ENCODE results near the gene NOMO2. TPM values are rescaled to one million over a fixed set of nuclear protein-coding genes. Genes with fewer than 3 reads are reported as not detected.
"Not testable (repeated sequence)": the region's sequence is repeated elsewhere in the genome, so short reads cannot be mapped to it uniquely, and the experiment has no call there.

The NOMO2 gene
- total RNA-seq, 1 donor from 2014 or later: 114 TPM

DNA sequence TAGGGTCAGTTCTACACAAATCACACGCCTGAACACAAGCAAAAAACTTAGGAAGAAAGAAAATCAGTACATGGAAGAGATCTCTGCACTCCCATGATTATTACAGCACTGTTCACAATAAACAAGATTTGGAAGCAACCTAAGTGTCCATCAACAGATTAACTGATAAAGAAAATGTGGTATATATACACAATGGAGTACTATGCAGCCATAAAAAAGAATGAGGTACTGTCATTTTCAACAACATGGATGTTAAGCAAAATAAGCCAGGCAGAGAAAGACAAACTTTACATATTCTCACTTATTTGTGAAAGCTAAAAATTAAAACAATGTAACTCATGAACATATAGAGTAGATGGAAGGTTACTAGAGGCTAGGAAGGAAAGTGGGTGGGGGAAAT is 16.0 kb upstream of the NOMO2 start:
- intact Hi-C loops (cut with micrococcal nuclease): not testable (repeated sequence)

DNA sequence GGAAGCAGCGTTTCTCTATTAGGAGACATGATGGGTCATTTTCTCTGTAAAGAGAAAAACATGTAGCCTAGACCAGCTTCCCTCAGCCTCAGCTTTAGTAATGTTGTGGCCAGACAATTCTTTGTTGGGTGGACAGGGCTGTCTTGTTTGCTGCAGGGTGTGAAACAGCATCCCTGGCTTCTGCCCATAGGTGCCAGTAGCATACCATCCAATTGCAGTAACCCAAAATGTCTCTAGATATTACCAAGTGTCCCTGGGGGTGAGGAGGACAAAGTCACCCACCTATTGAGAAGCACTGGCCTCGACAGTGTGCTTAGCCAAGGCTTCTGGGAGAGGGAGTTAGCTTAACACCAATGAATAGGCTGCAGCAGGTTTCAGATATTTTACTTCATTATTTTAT is 14.0 kb upstream of the NOMO2 start:
- intact Hi-C loops (cut with micrococcal nuclease): not testable (repeated sequence)

DNA sequence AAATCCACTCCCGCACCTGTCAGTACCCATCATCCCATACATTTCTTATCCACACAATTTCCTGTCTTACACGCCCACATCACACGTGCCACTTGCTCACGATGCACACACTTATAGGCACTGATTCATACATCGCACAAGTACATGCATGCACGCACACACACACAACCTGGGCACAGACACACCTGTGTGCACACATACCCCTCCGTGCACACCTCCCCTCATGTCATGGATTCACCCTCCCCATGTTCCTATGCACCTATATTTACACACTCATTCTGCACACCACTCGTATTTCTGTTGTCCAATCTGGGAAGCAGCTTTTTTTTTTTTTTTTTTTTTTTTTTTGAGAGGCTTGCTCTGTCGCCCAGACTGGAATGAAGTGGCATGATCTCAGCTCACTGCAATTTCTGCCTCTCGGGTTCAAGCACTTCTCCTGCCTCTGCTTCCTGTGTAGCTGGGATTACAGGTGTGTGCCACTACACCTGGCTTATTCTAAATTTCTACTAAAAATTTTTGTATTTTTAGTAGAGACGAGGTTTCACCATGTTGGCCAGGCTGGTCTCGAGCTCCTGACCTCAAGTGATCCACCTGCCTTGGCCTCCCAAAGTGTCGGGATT is 13.5 kb upstream of the NOMO2 start:
- intact Hi-C loops (cut with micrococcal nuclease): not testable (repeated sequence)

DNA sequence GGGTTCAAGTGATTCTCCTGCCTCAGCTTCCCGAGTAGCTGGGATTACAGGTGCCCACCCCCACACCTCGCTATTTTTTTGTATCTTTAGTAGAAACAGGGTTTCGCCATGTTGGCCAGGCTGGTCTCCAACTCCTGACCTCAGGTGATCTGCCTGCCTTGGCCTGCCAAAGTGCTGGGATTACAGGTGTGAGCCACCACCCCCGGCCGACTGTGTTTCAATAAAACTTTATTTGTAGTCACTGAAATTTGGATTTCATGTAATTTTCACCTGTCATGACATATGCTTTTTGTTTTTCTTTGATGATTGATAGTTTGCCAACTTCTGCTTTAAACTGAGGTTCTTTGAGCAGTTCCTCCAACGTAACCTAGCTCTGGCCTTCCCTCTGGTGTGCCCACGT is 12.0 kb upstream of the NOMO2 start:
- intact Hi-C loops (cut with micrococcal nuclease): not testable (repeated sequence)

DNA sequence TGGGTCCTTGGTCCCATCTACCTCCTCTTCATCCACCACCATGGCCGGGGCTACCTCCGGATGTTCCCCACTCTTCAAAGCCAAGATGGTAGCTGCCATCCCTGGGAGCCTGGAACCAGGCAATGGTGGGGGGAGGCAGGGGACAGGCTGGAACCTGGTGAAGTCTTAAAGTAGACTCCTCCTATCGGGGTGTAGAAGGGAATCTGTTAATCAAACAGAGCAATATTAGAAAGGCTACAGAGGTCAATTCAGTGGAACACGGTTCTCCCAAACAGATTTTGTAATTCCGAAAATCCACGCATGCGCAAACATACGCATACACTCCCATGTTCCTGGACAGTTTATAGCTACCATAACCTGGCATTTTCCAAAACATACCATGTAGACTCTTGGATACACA is 11.1 kb upstream of the NOMO2 start:
- intact Hi-C loops (cut with micrococcal nuclease): not testable (repeated sequence)

DNA sequence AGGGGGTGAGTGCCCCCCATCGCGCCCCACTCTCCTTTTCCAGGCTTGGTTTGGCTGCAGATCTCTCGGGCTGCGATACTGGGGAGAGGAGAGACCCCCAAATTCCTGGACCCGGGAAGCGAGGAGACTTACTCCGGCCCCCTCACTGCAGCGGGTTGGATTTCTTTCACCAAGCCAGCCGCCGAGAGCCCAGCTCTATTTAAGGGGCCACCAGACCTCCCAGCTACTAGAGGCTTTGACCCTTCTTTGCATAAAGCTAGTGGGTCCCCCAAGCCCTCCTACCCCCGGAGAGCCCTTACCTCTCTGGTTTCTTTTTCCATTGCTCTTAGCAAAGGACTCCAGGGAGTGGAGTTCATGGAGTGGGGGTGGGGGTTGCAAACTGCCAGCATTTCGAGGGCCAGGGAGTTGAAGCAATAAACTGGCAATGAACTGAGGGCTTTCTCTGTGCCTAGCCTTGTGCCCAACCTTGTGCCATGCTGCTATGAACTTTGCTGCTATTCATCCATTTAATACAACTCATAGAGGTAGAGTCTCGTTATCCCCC is 9.5 kb upstream of the NOMO2 start:
- intact Hi-C loops (cut with micrococcal nuclease): not testable (repeated sequence)

DNA sequence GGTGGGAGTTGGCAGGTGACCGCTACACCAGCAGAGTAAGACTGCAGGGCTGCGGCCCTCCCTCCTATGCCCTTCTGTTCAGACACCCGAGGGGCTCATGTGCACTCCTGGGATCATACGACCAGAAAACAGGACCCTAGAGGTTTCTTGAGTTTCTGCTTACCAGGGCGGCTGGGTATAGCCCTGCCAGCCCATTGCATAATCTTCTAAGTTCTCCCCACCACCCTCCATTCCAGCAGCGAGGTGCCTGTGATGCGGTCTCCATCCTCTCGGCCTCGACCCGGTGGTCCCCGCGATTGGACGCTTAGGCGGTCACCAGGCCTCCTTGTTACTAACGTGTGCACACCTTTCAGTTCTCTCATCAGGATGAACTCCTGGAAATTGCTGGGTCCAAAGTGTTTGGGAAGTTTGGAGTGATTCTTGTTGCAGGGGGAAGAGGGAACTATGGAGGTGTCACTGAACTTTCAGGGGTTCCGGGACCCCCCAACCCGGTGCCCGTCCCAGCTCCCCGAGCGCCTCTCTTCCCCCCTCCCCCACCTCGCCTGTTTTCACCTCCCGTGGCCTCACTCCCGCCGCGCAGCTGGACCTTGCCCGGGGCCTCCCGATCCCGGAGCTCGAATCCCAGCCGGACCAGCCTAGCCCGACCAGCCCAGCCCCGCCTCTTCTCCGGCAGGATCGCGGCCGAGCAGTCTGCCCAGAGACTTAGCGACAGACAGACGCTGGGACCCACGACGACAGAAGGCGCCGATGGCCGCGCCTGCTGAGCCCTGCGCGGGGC is 8.8 kb upstream of the NOMO2 start:
- intact Hi-C loops (cut with micrococcal nuclease): not testable (repeated sequence)

DNA sequence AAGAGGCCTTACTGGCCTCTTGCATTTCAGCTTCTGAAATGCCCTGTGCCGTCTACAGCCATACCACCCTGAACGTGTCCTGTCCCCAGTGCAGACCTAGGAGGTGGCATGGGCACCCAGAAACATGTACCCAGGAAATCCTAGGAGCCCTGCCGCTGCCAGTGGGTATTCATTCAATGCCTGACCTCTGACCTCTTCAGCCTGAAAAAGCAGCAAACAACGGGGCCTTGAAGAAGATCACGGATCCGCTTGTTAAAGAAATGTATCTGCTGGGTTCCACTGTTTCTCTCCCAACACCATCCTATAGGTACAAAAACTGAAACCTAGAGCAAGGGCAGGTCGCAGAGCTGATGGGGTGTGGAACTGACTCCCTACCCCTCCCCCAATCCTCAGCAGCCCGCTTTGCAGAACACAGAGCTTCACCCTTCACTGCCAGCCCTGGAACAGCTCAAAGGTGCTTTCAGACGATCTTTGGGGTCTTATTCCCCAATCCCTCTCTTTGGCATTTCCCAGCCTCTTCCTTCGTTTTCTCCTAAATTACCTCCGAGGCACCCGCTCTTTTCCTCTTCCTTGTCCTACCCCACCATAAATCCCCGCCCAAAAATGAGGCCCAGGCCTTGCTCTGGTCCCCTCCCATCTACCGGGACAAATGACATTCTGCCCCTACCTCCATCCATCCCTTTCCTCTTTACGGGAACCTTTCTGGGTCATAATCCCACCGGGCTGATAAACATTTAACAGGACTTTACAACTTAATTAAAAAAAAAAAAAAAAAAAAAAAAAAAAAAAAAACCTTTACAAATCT is 1.3 kb downstream of the NOMO2 start:
- intact Hi-C loops (cut with micrococcal nuclease): not testable (repeated sequence)

DNA sequence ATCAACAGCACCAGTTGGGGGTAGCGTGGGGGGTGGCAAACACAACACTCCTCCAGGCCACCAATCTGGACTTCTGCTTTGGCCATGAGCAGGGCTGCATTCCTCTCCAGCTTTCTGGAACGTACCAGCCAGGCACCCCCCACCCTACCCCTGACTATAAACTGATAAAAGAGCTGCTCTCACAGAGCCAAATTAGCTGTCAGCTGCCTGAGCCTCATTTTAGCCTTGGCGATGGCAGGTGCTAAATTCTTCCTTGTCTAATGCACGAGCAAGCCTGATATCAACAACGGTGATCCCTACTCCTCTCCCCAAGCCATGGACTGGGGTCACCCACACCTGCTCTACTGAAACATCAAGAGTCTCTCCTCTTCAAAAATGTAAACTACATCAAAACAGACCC is 8.2 kb downstream of the NOMO2 start:
- intact Hi-C loops (cut with micrococcal nuclease): not testable (repeated sequence)

DNA sequence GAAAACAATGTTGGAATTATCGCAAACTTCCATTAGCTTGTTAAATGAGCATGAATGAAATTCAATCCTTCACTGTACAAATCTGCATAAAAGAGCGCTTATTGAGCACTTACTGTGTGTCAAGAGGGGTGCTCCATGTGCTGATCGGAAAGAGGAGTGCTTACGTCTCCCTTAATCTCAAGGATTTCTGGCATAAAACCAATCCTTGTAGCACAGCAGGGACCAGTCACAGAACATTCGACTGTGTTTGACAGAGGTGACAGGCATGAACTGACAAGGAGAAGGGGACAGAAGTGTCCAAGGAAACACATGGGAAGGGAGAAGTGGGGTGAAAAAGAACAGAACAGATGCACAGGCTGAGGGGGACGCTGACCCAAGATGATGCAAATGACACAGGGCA is 14.5 kb downstream of the NOMO2 start:
- intact Hi-C loops (cut with micrococcal nuclease): not testable (repeated sequence)

DNA sequence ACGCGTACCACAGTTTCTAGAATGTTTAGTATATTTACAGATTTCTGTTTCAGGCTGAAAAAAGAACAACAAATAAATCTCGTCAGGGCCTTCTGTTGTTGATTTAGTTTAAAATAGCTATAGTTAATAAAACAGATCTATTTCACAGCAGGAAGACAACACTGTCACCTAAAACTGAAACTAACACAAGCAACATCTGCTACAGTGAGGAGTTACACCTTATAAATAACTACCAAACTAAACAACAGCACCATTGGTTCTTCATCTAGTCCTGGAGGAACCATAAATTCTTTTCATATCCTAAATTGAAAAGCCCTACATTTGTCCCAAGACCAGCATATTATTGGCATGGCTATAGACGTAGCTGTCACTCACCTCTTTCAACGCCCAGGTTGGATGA is 15.0 kb downstream of the NOMO2 start:
- intact Hi-C loops (cut with micrococcal nuclease): not testable (repeated sequence)

DNA sequence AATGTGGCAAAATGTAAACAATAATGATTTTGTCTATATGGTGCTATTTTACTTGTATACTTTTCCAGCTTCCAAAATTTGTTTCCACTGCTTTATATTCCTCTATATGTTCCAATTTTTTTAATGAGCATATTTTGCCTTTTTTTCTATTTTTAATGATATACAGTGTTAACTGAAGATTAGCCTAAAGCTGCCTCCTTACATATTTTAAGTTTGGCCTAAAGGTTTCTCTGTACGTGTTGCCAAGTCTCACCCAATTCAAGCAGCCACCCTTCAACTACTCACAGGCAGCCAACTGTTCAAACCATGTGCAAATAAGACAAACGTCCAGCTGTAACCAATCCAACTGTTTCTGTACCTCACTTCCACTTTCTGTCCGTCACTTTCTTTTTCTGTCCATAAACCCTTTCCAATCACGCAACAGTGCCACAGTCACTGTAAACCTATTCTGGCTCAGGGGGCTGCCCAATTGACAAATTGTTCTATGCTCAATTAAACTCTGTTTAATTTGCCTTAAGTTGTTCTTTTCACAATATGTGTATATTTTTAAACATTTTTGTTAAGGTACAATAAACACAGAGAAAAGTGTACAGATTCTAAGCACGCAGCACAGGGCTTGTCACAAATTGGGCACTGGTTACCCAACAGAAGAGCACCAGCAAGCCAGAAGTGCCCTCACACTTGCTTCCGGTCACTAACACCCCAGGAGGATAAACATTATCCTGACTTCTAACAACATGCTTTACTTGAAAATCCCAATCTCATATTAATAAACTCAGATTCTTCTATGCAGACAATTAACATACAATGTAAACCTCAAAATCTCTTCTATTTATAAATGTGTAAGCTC is 17.4 kb downstream of the NOMO2 start:
- intact Hi-C loops (cut with micrococcal nuclease): not testable (repeated sequence)

DNA sequence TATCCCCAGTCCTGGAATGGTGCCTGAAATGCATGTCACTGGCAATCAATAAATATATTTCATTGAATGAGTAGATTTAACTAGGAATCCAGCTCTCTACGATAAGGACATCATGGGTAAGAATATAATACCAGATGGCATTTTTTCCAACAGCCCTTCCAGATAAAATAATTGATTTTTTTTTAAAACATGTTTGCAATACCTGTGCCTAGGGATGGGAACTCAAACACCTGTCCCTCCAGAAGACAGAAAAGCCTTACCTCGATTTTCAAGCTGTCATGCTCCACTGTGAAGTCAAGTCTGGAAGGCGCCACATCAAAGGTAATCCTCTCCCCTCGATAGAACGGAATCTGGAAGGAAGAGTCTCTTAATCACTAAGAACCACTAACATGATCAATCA is 20.0 kb downstream of the NOMO2 start:
- intact Hi-C loops (cut with micrococcal nuclease): not testable (repeated sequence)

DNA sequence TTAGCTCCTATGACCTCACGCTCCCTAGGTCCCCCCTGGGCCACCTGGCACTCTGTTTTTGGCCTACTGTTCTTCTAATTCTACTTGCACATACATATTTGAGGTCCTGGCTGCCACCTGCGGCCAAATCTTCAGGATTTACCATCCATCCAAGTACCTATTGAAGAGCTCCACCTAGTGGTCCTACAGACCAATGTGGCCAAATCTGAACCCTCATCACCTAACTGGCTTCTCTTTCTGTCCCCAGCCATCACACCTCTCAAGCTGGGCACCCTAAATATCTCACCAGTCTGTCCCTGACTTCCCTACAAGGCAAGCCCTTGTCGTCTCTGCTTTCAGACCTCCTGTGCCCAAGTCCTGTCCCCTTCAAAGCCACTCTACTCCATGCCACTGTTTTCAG is 24.9 kb downstream of the NOMO2 start:
- intact Hi-C loops (cut with micrococcal nuclease): not testable (repeated sequence)

DNA sequence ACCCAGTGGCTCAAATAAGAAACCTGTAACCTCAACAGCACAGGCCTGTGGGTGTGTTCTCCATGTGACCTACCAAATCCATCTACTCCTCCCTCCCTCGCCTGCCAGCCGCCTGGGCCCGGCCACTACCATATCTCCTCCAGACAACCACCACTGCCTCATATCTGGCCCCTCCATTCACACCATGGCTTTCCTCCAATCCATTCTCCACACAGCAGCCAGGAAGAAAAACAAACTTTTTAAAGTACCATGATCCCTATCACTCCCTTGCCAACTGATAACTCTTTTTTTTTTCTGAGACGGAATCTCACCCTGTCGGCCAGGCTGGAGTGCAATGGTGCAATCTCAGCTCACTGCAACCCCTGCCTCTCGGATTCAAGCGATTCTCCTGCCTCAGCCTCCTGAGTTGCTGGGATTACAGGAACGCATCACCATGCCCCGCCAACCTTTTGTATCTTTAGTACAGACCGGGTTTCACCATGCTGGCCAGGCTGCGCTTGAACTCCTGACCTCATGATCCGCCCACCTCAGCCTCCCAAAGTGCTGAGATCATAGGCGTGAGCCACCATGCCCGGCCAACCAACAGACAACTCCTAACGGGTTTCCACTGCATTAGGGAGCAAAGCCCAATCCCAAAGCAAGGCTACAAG is 26.3 kb downstream of the NOMO2 start:
- intact Hi-C loops (cut with micrococcal nuclease): not testable (repeated sequence)

DNA sequence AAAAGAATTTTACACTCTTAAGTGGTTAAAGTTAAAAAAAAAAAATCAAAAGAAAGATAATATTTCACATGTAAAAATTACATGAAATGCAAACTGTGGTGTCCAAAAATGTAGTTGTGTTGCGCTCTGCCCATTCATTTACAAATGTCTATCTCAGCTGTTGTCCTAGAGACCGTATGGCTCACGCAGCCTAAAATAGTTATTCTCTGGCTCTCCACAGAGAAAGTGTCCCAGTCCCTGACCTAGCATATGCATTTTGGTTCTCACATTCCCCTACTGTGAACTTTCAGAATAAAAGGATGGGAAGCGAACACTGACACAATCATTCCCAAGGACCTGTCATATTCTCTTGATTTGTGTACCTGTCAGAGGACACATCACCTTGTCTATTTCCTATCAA is 27.6 kb downstream of the NOMO2 start:
- intact Hi-C loops (cut with micrococcal nuclease): not testable (repeated sequence)

DNA sequence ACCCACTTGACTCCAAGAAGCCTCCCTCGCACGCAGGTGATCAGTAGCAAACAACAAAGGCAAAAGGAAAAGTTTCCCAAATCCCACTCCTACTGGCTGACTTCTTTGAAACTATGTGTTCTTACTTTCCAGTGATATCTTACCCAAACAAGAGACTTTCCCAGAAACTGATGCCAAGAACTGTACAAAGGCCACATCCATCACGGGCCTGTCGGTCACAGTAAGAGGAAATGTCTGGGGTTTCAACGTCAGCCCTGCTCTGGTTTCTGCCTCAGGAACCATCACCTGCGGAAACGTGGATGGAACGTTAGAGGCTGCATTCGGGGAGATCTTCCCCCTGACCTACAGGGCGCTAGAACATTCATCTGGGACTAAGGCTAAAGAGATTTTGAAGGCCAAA is 30.6 kb downstream of the NOMO2 start:
- intact Hi-C loops (cut with micrococcal nuclease): not testable (repeated sequence)

DNA sequence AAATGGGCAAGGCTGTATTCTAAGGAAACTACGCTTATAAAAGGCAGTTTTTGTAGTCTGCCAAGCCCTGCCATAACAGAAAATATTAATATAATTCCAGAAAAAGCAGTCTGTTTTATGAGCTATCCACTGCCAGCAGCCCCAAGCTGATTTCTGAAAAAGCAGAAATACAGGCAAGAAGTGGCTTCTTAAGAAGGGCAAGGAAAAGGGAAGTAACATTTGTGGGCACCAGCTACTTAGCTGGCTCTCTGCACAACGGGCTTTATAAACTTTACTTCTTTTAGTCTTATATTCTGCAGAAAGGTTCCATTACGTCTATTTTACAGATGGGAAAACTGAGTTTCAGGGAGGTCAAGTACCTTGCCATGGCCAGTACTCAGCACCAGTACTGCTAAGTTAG is 31.6 kb downstream of the NOMO2 start:
- intact Hi-C loops (cut with micrococcal nuclease): not testable (repeated sequence)

DNA sequence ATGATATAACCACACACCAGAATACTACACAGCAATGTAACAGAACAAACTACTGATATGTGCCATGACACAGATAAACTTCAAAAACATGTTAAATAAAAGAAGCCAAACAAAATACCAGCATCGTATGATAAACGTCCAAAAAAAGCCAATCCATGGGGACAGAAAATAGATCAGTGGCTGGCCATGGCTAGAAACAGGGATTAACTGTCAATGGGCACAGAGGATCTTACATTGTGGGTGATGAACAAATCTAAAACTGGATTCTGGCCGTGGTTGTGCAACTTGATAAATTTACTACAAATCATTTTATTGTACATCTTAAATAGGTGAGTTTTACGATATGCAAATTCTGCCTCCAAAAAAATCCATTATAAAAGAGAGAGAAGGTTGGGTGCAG is 35.4 kb downstream of the NOMO2 start:
- intact Hi-C loops (cut with micrococcal nuclease): not testable (repeated sequence)

DNA sequence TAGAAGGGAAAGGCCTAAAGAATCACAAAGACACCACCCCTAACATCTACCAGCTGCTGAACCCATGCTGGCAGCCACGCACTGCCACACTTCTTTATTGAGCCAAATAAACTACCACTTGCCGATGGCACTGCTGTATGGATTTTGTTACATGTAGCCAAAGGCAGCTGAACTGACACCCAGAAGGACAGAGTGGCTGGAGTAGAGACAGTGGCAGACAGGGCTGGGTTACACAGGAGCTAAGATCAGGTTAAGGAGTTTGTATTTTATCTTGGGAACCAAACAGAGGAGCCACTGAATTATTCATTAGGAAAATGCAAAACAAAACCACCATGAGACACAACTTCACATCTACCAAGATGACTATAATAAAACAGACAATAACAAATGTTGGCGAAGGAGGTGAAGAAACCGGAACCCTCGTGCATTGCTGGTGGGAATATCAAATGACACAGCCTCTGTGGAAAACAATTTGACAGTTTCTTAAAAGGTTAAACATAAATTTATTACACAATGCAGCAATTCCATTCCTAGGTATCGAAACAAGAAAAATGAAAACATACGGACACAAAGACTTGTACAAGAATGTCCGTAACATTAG is 35.9 kb downstream of the NOMO2 start:
- intact Hi-C loops (cut with micrococcal nuclease): not testable (repeated sequence)

All from T-helper 1 cell treated with Interleukin-12 subunit alpha and Interleukin-12 subunit beta and Interleukin-4 antibody, amounts not matched to agents 30 ng/mL and 1 ng/mL, for 36 hours (primary cell).